Measurements from ENCODE around the gene BMP7.

- TF ChIP-seq, protein P1, sequence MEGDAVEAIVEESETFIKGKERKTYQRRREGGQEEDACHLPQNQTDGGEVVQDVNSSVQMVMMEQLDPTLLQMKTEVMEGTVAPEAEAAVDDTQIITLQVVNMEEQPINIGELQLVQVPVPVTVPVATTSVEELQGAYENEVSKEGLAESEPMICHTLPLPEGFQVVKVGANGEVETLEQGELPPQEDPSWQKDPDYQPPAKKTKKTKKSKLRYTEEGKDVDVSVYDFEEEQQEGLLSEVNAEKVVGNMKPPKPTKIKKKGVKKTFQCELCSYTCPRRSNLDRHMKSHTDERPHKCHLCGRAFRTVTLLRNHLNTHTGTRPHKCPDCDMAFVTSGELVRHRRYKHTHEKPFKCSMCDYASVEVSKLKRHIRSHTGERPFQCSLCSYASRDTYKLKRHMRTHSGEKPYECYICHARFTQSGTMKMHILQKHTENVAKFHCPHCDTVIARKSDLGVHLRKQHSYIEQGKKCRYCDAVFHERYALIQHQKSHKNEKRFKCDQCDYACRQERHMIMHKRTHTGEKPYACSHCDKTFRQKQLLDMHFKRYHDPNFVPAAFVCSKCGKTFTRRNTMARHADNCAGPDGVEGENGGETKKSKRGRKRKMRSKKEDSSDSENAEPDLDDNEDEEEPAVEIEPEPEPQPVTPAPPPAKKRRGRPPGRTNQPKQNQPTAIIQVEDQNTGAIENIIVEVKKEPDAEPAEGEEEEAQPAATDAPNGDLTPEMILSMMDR (conservative IDR thresholded peaks at IDR 0.05; ENCODE audit: low read depth, low read length), result no peak
- TF ChIP-seq EZH2 (IDR thresholded peaks at IDR 0.05; ENCODE audit: borderline replicate concordance, low read depth, low read length, poor library complexity, severe bottlenecking), result no peak
Observed at GRCh38 chr20:57122536-57123489, 143.6 kb downstream of the BMP7 start.

All from A673 (cell line).